ENCODE data around the gene SMCO2. TPM values are rescaled to one million over a fixed set of nuclear protein-coding genes. Genes with fewer than 3 reads are reported as not detected.
A peak's percentile ranks its signal among the peaks of the same experiment; 100 is the strongest.

The SMCO2 gene
- total RNA-seq, 1 donor from 2014 or later = not detected

DNA sequence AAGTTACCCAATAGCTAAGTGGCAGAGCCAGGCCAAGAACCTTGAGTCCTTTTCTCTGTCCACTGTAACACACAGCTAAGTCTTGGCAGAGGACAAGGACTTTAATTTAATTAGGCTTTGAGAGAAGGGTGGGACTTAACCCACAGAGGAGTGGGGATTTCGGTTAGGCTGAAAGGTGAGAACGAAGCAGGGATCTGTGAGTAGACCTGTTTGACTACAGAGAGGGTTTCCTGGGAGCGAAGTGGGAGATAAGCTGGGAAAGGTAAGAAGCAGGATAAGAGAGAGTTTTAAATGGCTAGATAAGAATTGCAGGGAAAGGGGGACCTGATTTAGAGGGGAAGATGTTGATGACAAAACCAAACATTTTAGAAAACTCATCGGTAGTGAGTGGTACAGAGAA is 75.4 kb downstream of the SMCO2 start:
- TF ChIP-seq, protein P1, sequence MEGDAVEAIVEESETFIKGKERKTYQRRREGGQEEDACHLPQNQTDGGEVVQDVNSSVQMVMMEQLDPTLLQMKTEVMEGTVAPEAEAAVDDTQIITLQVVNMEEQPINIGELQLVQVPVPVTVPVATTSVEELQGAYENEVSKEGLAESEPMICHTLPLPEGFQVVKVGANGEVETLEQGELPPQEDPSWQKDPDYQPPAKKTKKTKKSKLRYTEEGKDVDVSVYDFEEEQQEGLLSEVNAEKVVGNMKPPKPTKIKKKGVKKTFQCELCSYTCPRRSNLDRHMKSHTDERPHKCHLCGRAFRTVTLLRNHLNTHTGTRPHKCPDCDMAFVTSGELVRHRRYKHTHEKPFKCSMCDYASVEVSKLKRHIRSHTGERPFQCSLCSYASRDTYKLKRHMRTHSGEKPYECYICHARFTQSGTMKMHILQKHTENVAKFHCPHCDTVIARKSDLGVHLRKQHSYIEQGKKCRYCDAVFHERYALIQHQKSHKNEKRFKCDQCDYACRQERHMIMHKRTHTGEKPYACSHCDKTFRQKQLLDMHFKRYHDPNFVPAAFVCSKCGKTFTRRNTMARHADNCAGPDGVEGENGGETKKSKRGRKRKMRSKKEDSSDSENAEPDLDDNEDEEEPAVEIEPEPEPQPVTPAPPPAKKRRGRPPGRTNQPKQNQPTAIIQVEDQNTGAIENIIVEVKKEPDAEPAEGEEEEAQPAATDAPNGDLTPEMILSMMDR (IDR thresholded peaks at IDR 0.05; ENCODE audit: borderline replicate concordance) = no peak
- no peaks in the 10 kb centered on the region for H3K27me3 ChIP-seq (ENCODE audit: low read depth)
- no peak for DNase-seq
- no peak overlapping the region for H3K4me3 ChIP-seq
- H3K27ac ChIP-seq (replicated peaks) = no peak overlapping the region
- intact Hi-C loops (cut with micrococcal nuclease) = loop anchor here (10.0 kb wide), 1 partner anchor 53 kb away; no protein-coding TSS in a partner anchor
- no peaks in the 10 kb centered on the region for H3K36me3 ChIP-seq
- H3K4me1 ChIP-seq = peaks cover 54% of the 10 kb centered on the region
- H3K9me3 ChIP-seq (replicated peaks) = no peaks in the 10 kb centered on the region

DNA sequence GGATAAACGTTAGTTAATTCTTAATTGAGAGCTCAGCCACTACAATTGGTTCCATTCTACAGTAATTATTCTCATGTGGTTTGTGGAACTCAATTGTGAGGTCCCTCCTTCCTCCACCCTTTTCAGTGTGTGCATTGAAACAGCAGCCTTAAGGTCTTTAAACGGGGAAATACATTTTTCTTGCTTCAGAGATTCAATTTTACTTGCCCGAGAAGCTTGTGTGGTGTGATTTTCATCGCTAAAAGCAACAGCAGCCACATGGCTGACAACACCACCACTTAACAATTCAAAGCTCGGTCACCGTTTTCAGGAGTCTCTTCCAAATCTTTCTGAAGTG is 76.7 kb downstream of the SMCO2 start:
- Histone ChIP-seq H3K9me3 (replicated peaks) (no peaks in the 10 kb centered on the region), H3K27ac (replicated peaks) (peak overlapping the region; percentile 96), H3K27me3 (ENCODE audit: low read depth) (no peaks in the 10 kb centered on the region), H3K4me1 (peaks cover 67% of the 10 kb centered on the region), H3K36me3 (no peaks in the 10 kb centered on the region), H3K4me3 (peak overlapping the region; percentile 82)
- no peak for DNase-seq
- TF ChIP-seq, protein P1 (IDR thresholded peaks at IDR 0.05; ENCODE audit: borderline replicate concordance) = no peak
- intact Hi-C loops (cut with micrococcal nuclease) = loop anchor here (10.0 kb wide), 1 partner anchor 52 kb away; no protein-coding TSS in a partner anchor

DNA sequence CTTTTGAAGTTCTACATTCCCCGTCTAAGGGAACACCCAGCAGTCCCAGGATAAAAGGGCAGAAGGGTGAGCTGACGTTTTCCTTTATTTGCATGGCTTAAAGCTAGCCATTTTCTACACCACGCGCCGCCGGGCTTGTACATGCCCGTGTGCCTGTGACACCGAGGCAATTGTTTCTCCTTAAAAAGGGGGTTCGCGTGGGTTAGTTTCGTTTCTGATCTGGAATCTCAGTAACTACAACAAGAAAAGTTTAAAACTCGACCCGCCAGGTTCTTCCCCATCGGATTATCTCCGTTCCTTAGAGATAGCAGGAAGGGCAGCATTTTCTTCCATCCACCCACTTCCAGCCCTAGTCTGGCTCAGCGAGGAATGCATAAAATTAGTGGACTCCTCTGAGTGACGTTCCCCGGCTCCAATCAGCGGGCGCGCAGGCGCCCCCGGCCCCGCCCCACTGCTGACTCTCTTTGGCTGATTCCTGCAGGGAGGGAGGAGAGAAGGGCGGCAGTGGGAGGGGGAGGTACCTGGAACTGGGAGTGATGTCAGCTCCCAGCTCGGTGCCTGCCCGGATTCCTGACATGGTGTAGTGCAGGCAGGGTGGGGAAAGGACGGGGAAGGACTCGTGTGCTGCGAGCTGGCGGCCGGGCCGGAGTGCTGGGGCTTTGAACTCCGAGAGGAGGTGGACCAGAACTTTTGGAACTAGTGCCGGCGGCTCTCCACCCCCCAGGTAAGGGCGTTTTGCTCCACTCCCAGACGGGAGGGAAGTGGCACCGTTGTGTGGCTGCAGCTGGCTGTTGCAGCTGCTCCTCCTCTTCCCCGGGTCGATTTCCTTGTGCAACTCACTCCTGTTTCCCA is 77.3 kb downstream of the SMCO2 start, which contains the start of gene PPFIBP1:
Gene PPFIBP1, plus strand, starts transcription at position 565 of the 852 bp plus-strand sequence. CDS start 109,191 bp downstream, outside the sequence.
- TF ChIP-seq, protein P1 (IDR thresholded peaks at IDR 0.05; ENCODE audit: borderline replicate concordance) = peak; percentile 49
- H3K4me3 ChIP-seq = peak within 1 kb of the TSS; percentile 82
- DNase-seq = peak; percentile 99
- intact Hi-C loops (cut with micrococcal nuclease) = loop anchor here (10.0 kb wide), 1 partner anchor 51 kb away; no protein-coding TSS in a partner anchor
- peaks cover 73% of the 10 kb centered on the region for H3K4me1 ChIP-seq
- H3K27me3 ChIP-seq (ENCODE audit: low read depth) = no peaks in the 10 kb centered on the region
- no peaks in the 10 kb centered on the region for H3K36me3 ChIP-seq
- H3K27ac ChIP-seq (replicated peaks) = peak within 1 kb of the TSS; percentile 96
- H3K9me3 ChIP-seq (replicated peaks) = no peaks in the 10 kb centered on the region

DNA sequence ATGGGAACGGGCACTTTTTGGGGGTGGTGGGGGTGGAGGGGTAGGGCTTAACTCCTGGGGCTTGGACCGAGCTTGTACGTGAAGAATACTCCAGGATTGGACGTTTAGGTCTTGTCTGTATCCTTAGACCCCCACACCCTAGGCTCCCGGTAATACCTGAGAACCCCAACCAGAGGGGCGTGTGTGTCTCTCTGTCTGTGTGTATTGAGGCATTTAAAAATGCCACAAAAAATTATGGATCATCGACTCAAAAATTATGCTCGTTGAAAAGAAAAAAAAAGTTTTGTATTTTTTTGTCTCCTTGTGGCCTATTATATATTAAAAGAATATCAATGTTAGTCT is 77.9 kb downstream of the SMCO2 start:
- no peaks in the 10 kb centered on the region for H3K9me3 ChIP-seq (replicated peaks)
- intact Hi-C loops (cut with micrococcal nuclease) = loop anchor here (10.0 kb wide), 1 partner anchor 50 kb away; no protein-coding TSS in a partner anchor
- H3K27ac ChIP-seq (replicated peaks) = peak overlapping the region; percentile 96
- no peaks in the 10 kb centered on the region for H3K36me3 ChIP-seq
- no peak for DNase-seq
- TF ChIP-seq, protein P1 (IDR thresholded peaks at IDR 0.05; ENCODE audit: borderline replicate concordance) = no peak
- no peaks in the 10 kb centered on the region for H3K27me3 ChIP-seq (ENCODE audit: low read depth)
- peaks cover 79% of the 10 kb centered on the region for H3K4me1 ChIP-seq
- peak overlapping the region; percentile 82 for H3K4me3 ChIP-seq

DNA sequence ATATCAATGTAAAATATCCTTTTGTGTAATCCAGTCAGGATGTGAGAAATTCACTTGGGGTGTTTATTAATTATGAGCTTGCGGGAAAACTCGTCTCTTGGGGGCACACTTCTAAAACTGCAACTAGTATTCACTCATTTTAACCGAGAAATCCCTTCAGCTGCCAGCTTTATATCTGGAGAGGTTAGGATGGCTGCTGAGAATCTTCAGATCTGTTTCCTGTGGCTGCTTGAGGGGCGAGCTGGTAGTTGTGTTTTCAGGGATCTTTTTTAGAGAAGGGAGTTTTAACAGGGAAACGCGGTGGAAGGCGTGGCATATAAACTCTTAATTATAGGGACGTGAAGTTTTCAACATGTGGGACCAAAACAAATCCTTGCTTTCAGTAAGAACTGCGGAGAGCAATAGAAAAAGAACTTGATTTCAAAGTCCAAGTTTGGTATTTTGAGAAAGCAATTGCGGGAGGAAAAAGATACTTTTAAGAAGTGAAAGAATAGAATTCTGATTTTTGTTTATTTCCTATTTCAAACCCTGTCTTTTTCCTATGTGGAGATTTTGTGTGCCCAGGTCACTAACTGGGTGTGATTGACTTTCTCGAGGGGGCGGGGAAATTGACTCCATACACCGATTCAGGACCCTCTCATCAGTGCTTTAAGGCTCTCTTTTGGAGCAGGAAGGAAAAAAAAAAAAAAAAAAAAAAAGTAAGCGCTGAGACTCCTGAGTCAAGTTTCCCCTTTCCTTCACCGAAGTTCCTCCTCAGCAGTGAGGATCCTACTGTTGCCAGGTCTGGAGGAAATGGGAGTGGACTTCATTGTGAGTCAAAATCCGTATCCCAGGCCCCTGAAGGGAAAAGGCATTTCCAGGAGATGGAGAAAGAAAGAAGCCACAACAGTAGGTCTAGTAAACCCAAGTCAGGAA is 78.6 kb downstream of the SMCO2 start:
- no peaks in the 10 kb centered on the region for H3K9me3 ChIP-seq (replicated peaks)
- peaks cover 85% of the 10 kb centered on the region for H3K4me1 ChIP-seq
- H3K27me3 ChIP-seq (ENCODE audit: low read depth) = no peaks in the 10 kb centered on the region
- TF ChIP-seq, protein P1 (IDR thresholded peaks at IDR 0.05; ENCODE audit: borderline replicate concordance) = no peak
- peak overlapping the region; percentile 82 for H3K4me3 ChIP-seq
- intact Hi-C loops (cut with micrococcal nuclease) = loop anchor here (10.0 kb wide), 1 partner anchor 50 kb away; no protein-coding TSS in a partner anchor
- peak overlapping the region; percentile 96 for H3K27ac ChIP-seq (replicated peaks)
- DNase-seq = no peak
- no peaks in the 10 kb centered on the region for H3K36me3 ChIP-seq

All from left ventricle myocardium inferior (tissue), 1 donor.